NCI-H748 treated with DMSO at 0.1 percent for 48 hours (cell line): ENCODE data around the gene EMX1.

ENCODE experiments used
- DNase-seq: peaks from one replicate; lab custom pipeline; 2025; lab: John Stamatoyannopoulos, UW

The EMX1 gene

DNA sequence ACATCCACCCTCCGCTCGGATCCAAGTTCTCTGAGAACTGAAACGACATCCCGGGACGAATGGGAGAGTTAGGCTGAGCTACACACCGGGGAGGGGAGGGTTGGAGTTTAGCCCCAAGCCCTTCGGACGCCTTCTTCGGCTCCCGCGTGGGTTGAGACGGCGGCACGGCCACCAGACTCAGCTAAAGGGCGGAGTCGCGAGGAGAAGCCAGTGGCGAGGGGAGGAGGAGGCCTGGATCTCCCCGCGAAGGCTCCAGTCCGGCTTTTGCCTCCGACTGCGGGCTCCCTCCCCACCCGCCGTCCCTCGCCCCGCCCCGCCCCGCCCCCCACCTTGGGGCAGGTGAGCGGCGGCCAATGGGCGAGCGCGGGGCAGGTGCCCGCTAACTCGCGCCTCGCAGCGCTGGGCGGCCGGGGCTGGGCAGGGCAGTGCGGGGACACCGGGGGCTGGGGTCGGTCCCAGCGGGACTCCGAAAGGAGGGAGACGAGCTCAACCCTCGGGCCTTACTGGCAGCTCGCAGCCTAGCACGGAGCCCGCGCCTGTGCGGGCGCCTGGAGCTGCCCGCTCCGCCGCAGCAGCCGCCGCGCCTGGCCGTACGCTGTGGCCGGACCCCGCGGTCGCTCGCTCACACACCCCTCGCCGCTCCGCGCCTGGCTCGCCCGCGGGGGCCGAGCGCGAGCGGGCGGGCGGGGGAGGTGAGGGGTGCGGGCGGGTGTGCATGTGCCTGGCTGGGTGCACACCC lies at the start of gene EMX1:
EMX1 (plus strand) TSS at position 382 of the 739 bp plus-strand sequence; CDS start at position 716, 334 bp downstream.
- DNase-seq, result no peak

DNA sequence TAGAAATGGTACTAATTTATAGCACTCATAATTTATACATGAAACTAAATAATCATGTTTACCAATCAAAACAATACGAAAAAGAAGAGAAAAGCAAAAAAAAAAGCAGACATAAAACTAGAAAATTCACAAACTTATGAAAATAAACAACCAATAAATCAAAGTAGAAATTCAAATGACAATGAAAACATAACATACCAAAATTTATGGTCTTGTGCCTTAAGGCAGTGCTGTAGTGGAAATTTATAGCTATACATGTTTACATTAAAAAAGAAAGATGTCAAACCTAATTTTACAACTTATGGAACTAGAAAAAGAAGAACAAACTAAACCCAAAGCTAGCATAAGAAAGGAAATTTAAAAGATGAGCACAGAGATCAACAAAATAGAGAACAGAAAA lies 46.3 kb upstream of the EMX1 start:
- no peak for DNase-seq

DNA sequence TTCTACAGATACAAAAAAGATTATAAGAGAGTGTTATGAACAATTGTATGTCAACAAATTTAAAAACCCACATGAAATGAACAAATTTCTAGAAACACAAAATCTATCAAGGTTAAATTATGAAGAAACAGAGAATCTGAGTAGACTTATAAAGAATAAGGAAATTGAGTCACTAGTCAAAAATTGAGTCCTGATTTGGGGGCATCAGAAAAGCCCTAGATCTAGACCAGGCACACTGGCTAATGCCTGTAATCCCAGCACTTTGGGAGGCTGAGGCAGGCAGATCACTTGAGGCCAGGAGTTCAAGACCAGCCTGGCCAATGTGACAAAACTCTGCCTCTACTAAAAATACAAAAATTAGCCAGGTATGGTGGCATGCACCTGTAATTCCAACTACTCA lies 45.4 kb upstream of the EMX1 start:
- DNase-seq, result no peak

- DNase-seq, result no peak
Measured at GRCh38 chr2:72883356-72883962, 33.9 kb upstream of the EMX1 start.

DNA sequence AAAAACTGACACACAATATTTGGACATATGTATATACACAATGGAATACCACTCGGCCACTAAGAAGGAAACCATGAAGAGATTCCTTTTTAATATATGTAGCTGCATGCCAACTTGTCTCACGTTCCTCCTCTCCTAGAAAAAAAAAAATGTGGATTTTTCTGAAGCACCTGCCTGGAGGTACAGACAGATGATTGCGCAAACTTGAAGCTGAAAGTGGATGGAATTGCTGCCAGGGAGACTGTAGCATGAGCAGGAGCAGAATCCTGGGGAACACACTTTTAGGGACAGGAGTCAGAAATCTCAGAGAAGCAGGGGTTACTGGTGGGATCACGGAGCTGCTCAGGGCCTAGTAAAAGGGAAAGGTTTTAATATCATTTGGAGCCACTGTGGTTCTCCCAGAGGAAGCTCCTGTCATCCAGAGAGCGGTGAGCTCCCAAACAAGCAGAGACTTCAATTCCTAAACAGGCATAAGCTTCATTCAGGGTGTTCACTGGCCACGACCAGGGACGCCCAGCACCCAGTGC lies 30.8 kb upstream of the EMX1 start:
- DNase-seq, result no peak

- DNase-seq, result peak; percentile 15
Measured at GRCh38 chr2:72887032-72887739, 30.1 kb upstream of the EMX1 start, which contains the start of gene SPR. Gene SPR, plus strand, starts transcription at chr2:72887408. Its CDS starts 25 bp downstream, at chr2:72887433.

GRCh38 chr2:72887740-72888437 lies 29.4 kb upstream of the EMX1 start:
- peak; percentile 53 for DNase-seq

GRCh38 chr2:72888438-72889202 lies 28.7 kb upstream of the EMX1 start:
- DNase-seq, result no peak

GRCh38 chr2:72889991-72890390 lies 27.3 kb upstream of the EMX1 start:
- DNase-seq, result no peak

DNA sequence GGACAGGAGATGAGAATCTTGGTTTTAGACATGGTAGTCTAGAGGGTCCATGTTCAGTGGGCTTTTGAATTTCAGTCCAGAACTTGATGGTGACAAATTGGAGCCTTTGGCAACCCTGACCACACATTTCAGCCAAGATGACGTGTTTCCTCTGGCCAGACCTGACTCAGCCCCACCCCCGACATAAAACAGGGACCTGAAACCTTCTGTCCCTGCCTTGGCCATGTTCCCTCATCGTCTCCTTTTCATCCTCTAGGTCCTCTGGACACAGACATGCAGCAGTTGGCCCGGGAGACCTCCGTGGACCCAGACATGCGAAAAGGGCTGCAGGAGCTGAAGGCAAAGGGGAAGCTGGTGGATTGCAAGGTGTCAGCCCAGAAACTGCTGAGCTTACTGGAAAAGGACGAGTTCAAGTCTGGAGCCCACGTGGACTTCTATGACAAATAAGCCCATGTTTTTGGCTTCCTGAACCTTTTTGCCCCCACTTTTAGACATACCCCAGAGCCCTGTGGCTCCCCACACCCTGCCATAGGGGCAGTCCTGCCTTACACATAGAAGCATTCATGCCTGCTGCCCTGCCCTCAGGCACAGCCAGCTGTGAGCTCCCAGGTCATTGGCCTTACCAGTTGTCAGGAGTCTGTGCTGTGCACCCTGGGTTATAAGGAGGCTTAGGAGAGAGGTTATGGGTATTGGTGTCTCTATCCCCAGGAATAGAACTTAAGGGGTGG lies 26.1 kb upstream of the EMX1 start:
- no peak for DNase-seq

GRCh38 chr2:72892506-72893173 lies 24.7 kb upstream of the EMX1 start:
- peak; percentile 14 for DNase-seq

DNA sequence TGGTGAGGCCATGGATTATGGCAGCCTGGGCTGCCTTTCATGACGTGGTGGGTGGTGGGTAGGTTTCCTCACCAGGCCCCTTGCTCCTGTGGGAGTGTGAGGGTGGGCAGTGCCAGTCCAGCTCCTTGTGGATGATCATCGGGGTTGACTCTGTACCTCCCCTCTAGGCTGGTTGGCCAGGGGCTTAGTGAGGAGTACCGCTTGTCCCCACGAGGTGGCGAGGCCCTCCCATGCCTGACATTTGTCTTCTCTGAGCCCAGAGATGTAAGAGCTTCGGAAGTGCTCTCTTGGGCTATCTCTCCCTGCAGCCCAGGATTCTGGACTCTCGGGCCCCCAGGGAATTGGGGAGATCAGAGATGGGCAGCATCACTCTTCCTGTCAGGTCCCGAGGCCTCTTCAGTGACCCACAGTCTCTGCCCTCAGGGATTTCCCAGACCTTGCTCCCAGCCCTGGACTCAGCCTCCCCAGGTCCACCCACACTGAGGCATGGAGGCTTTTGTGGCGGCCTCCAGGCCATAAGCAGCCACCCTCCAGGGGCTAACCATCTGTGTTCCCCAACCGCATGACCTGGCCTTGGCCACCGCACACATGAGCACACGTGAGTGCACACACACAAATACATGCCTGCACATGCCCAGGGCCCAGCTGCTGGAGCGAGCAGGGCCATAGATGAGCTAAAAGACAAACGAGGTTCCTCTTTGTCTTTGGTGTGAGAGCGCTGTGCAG lies 23.6 kb upstream of the EMX1 start:
- DNase-seq, result peak; percentile 17

GRCh38 chr2:72894514-72894913 lies 22.8 kb upstream of the EMX1 start:
- DNase-seq, result no peak

DNA sequence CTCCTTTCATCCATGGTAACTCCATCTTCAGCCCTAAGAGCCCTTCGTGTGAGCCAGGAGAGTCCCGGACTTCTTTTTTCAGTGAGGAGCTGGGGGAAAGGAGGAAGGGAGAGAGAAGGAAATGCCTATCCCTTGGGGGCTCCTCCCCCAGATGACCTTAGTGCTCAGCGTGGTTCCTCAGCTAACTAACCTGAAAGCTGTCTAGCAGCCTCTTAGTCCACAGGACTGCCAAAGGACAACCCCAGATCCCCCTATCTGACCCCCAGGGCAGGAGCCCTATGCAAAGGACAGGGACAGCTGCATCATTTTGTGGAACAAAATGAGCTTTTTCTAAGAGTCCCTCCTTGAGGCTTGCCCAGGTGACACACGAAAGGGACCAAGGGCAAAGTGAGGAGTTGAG lies 22.2 kb upstream of the EMX1 start:
- DNase-seq, result no peak

- DNase-seq, result no peak
Measured at GRCh38 chr2:72895759-72896281, 21.5 kb upstream of the EMX1 start.

- DNase-seq, result no peak
Measured at GRCh38 chr2:72896446-72896845, 20.9 kb upstream of the EMX1 start.

- no peak for DNase-seq
Measured at GRCh38 chr2:72897785-72898584, 19.3 kb upstream of the EMX1 start.

DNA sequence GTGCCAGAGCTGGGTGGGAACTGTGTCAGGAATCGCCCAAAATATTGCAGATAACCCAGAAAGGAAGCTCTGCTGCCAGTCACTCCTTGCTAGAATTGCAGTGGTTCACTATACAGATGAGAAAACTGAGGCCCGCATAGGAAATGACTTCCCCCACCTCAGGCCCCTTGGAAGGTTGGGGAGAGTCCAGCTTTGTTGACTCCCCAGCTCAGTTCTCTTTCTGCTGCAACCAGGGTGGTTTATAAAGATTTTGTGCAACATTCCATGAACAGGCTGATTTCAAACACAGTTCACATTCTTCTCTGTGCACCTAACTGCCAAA lies 18.8 kb upstream of the EMX1 start:
- no peak for DNase-seq
